IMR-90 (cell line): Measurements from ENCODE around the gene SMIM41.

Experiments used
- CEBPB ChIP-seq: IDR thresholded peaks from 2 replicates; pipeline ENCODE4 v1.6.1; 2012; ENCODE audit warnings: low read depth, low read length, improper control_type of control experiment
- CTCF ChIP-seq: conservative IDR thresholded peaks from 2 replicates; pipeline ENCODE4 v1.5.1; 2012; ENCODE audit warnings: mild to moderate bottlenecking, low read depth, low read length, improper control_type of control experiment
- MAZ ChIP-seq: IDR thresholded peaks from 2 replicates; pipeline ENCODE4 v1.6.1; 2012; ENCODE audit warnings: low read depth, mild to moderate bottlenecking, low read length, improper control_type of control experiment, moderate library complexity, borderline replicate concordance
- MXI1 ChIP-seq: IDR thresholded peaks from 2 replicates; pipeline ENCODE4 v1.6.1; 2012; ENCODE audit warnings: low read depth, mild to moderate bottlenecking, low read length, moderate library complexity, borderline replicate concordance
- NFE2L2 ChIP-seq: fragments of 150-350 bp; IDR thresholded peaks from 2 replicates; pipeline ENCODE4 v1.6.1; 2016; ENCODE audit warnings: low read depth, mild to moderate bottlenecking, low read length
- POLR2A ChIP-seq: IDR thresholded peaks from 2 replicates; pipeline ENCODE4 v1.6.1; 2012; ENCODE audit warnings: mild to moderate bottlenecking, low read depth, low read length
- RAD21 ChIP-seq: IDR thresholded peaks from 2 replicates; pipeline ENCODE4 v1.6.1; 2012; ENCODE audit warnings: low read length, improper control_type of control experiment
- RFX5 ChIP-seq: IDR thresholded peaks from 2 replicates; pipeline ENCODE4 v1.8.0; 2012; ENCODE audit warnings: low read depth, mild to moderate bottlenecking, low read length, moderate library complexity
- SMC3 ChIP-seq: fragments of 150-350 bp; IDR thresholded peaks from 2 replicates; pipeline ENCODE4 v1.6.1; 2016; ENCODE audit warnings: low read depth, mild to moderate bottlenecking, antibody characterized with exemption, low read length, moderate library complexity
- USF2 ChIP-seq: fragments of 150-350 bp; IDR thresholded peaks from 2 replicates; pipeline ENCODE4 v1.6.1; 2017; ENCODE audit warnings: mild to moderate bottlenecking, antibody characterized with exemption, low read length, low read depth

- TF ChIP-seq CEBPB (no peak), CTCF (no peak), POLR2A (no peak), MXI1 (no peak), SMC3 (no peak), NFE2L2 (no peak), USF2 (no peak), RFX5 (no peak), MAZ (no peak), RAD21 (no peak)
Observed at GRCh38 chr12:52097045-52097666, 17.7 kb downstream of the SMIM41 start.
